K562 (cell line): ENCODE measurements around the gene JAK3. TPM values are rescaled to one million over a fixed set of nuclear protein-coding genes. Genes with fewer than 3 reads are reported as not detected.

Experiments
- ATAC-seq: fragments of 200-7000 bp; cut with Tn5 transposase; 3 replicates; pipeline ENCODE4 v1.9.1; 2020; ENCODE audit warnings: moderate library complexity
- BruUV-seq: library from RNA; stranded (reverse); fragments of 400-500 nt; replicated peaks from 2 replicates; lab custom pipeline; 2021; lab: Mats Ljungman, UMichigan
- CTCF ChIA-PET: fragments of 300-600 bp; formaldehyde crosslinking; extraction: SDS; loops from one replicate; lab custom pipeline; 2021; ENCODE audit warnings: low intra/inter-chr PET ratio; lab: Yijun Ruan, JAX
- POLR2A ChIA-PET: fragments of 300-600, 350-650 bp; sonication (Branson Sonifier 250); formaldehyde crosslinking; extraction: SDS; loops from one replicate; lab custom pipeline; 2021; ENCODE audit warnings: antibody characterized with exemption, inconsistent platforms; lab: Yijun Ruan, JAX
- DNase-seq, 4 experiments: peaks; one replicate each; pipeline versions ENCODE4 v3.0.0 to v3.0.0-alpha.2; 2011 to 2018; ENCODE audit warnings: low spot score in 3 of 4, mixed read lengths in 3 of 4; ENCODE audit errors: extremely low read depth in 1 of 4
- FAIRE-seq: peaks from 2 replicates; lab custom pipeline; 2011; peaks lifted over from hg19 to GRCh38; lab: Jason Lieb, UNC
- H2AFZ ChIP-seq: 2 replicates; pipeline ENCODE4 v1.6.0; 2011; ENCODE audit warnings: low read depth, low read length, control low read depth, inconsistent platforms
- H3K27ac ChIP-seq: fragments of 200-600 bp; 3 replicates; pipeline ENCODE4 v1.8.0; 2011; ENCODE audit warnings: low read depth, mild to moderate bottlenecking, control low read depth, inconsistent platforms, low read length, moderate library complexity, mixed read lengths; ENCODE audit errors: extremely low read depth
- H3K27me3 ChIP-seq, 2 experiments: fragments of 300-600 bp in 1 of 2; 2 replicates in 1 of 2; 3 replicates in 1 of 2; pipeline versions ENCODE4 v1.6.0 to v1.8.0; 2011; ENCODE audit warnings: inconsistent platforms in 2 of 2, low read length in 2 of 2, mild to moderate bottlenecking in 1 of 2, mixed read lengths in 1 of 2, moderate library complexity in 1 of 2; ENCODE audit not compliant: control insufficient read depth in 2 of 2, insufficient read depth in 2 of 2
- H3K36me3 ChIP-seq: fragments of 300-600 bp; 3 replicates; pipeline ENCODE4 v1.8.0; 2011; ENCODE audit warnings: mild to moderate bottlenecking, low read length, inconsistent platforms; ENCODE audit not compliant: control insufficient read depth, insufficient read depth
- H3K4me1 ChIP-seq, 2 experiments: fragments of 200-600 bp in 1 of 2; replicated peaks in 1 of 2; 2 replicates in 1 of 2; 3 replicates in 1 of 2; pipeline versions ENCODE4 v1.5.1 to v1.8.0; 2011; ENCODE audit warnings: inconsistent platforms in 2 of 2, low read length in 2 of 2, mild to moderate bottlenecking in 1 of 2, mixed read lengths in 1 of 2, moderate library complexity in 1 of 2; ENCODE audit not compliant: control insufficient read depth in 2 of 2, insufficient read depth in 2 of 2
- H3K4me2 ChIP-seq: 2 replicates; pipeline ENCODE4 v1.6.1; 2011; ENCODE audit warnings: low read length, control low read depth, inconsistent platforms, mixed read lengths; ENCODE audit not compliant: insufficient read depth
- H3K4me3 ChIP-seq: fragments of 200-600 bp; sonication (generic), shearing (Covaris generic); 2 replicates; pipeline ENCODE4 v1.5.1; 2016; ENCODE audit warnings: control low read depth, inconsistent platforms
- H3K79me2 ChIP-seq: fragments of 200-600 bp; 3 replicates; pipeline ENCODE4 v1.8.0; 2011; ENCODE audit warnings: low read length, inconsistent platforms; ENCODE audit not compliant: control insufficient read depth, insufficient read depth
- H3K9ac ChIP-seq, 2 experiments: 2 replicates each; pipeline versions ENCODE4 v1.6.0 to v1.6.1; 2011; ENCODE audit warnings: low read depth in 2 of 2, low read length in 2 of 2, control low read depth in 1 of 2, inconsistent platforms in 1 of 2, mild to moderate bottlenecking in 1 of 2, mixed read lengths in 1 of 2; ENCODE audit not compliant: insufficient read depth in 1 of 2
- H3K9me1 ChIP-seq: one replicate; pipeline ENCODE4 v1.6.0; 2011; ENCODE audit warnings: inconsistent platforms, mild to moderate bottlenecking, low read length, moderate library complexity; ENCODE audit not compliant: control insufficient read depth, insufficient read depth
- H3K9me3 ChIP-seq: replicated peaks from 2 replicates; pipeline ENCODE4 v1.5.1; 2011; ENCODE audit warnings: low read depth, low read length, inconsistent platforms; ENCODE audit not compliant: control insufficient read depth, insufficient read depth
- H4K20me1 ChIP-seq: replicated peaks from 2 replicates; pipeline ENCODE4 v1.6.1; 2011; ENCODE audit warnings: low read length, inconsistent platforms, mixed read lengths; ENCODE audit not compliant: control insufficient read depth, insufficient read depth
- ARID1B ChIP-seq: fragments of 450-650 bp; IDR thresholded peaks from 2 replicates; pipeline ENCODE4 v1.6.1; 2016; ENCODE audit warnings: antibody characterized with exemption, mild to moderate bottlenecking, inconsistent platforms
- ARID2 ChIP-seq: fragments of 450-650 bp; IDR thresholded peaks from 2 replicates; pipeline ENCODE4 v1.6.1; 2017; ENCODE audit warnings: antibody characterized with exemption, mild to moderate bottlenecking
- ATF7 ChIP-seq: fragments of 450-650 bp; IDR thresholded peaks from 2 replicates; pipeline ENCODE4 v1.7.1; 2014; ENCODE audit warnings: mild to moderate bottlenecking, moderate library complexity
- CCAR2 ChIP-seq: fragments of 200-400 bp; formaldehyde crosslinking; IDR thresholded peaks from 2 replicates; pipeline ENCODE4 v1.6.1; 2017; ENCODE audit warnings: mild to moderate bottlenecking, low read depth, low read length
- CREM ChIP-seq: IDR thresholded peaks from 2 replicates; pipeline ENCODE4 v1.6.1; 2014; ENCODE audit warnings: antibody characterized with exemption, low read depth
- CTBP1 ChIP-seq: fragments of 450-650 bp; IDR thresholded peaks from 2 replicates; pipeline ENCODE4 v1.6.1; 2016; ENCODE audit warnings: borderline replicate concordance
- DPF2 ChIP-seq: fragments of 450-650 bp; IDR thresholded peaks from 2 replicates; pipeline ENCODE4 v1.6.1; 2016
- ESRRB ChIP-seq: fragments of 250-450 bp; sonication (Bioruptor Pico); IDR thresholded peaks from 2 replicates; pipeline ENCODE4 v1.5.0; 2020; ENCODE audit warnings: mild to moderate bottlenecking, moderate library complexity, borderline replicate concordance
- MAZ ChIP-seq, 2 experiments: fragments of 450-650 bp in 1 of 2; sonication (generic) in 1 of 2; formaldehyde crosslinking; IDR thresholded peaks in 1 of 2; conservative IDR thresholded peaks in 1 of 2; 2 replicates each; pipeline versions ENCODE4 v1.4.0 to v1.5.0; 2020; ENCODE audit warnings: mild to moderate bottlenecking in 1 of 2, missing genetic modification reagents in 1 of 2
- MTA2 ChIP-seq: fragments of 450-650 bp; IDR thresholded peaks from 2 replicates; pipeline ENCODE4 v1.6.1; 2016; ENCODE audit warnings: low read depth
- NR0B1 ChIP-seq: fragments of 450-650 bp; IDR thresholded peaks from one replicate; pipeline ENCODE4 v1.6.1; 2018; ENCODE audit warnings: mild to moderate bottlenecking, moderate library complexity; ENCODE audit not compliant: partially characterized antibody
- PHF20 ChIP-seq: fragments of 450-650 bp; IDR thresholded peaks from 2 replicates; pipeline ENCODE4 v1.6.1; 2018; ENCODE audit not compliant: partially characterized antibody
- POLR2AphosphoS5 ChIP-seq: IDR thresholded peaks from 2 replicates; pipeline ENCODE4 v1.6.1; 2011; ENCODE audit warnings: mild to moderate bottlenecking, low read depth, low read length, moderate library complexity; ENCODE audit not compliant: control insufficient read depth, insufficient read depth
- SMAD4 ChIP-seq: fragments of 250-450 bp; sonication (Bioruptor Pico); conservative IDR thresholded peaks from 2 replicates; pipeline ENCODE4 v1.8.0; 2021; ENCODE audit warnings: inconsistent platforms, mild to moderate bottlenecking, moderate library complexity
- SMC3 ChIP-seq: conservative IDR thresholded peaks from 2 replicates; pipeline ENCODE4 v1.6.1; 2011; ENCODE audit warnings: low read depth, low read length, improper control_type of control experiment; ENCODE audit not compliant: insufficient read depth
- SREBF2 ChIP-seq: sonication (generic); formaldehyde crosslinking; IDR thresholded peaks from 2 replicates; pipeline ENCODE4 v1.4.0; 2020; ENCODE audit warnings: mild to moderate bottlenecking, missing genetic modification reagents
- TCF7L2 ChIP-seq: fragments of 150-350 bp; IDR thresholded peaks from 2 replicates; pipeline ENCODE4 v1.6.1; 2016; ENCODE audit warnings: low read depth, mild to moderate bottlenecking, low read length, moderate library complexity
- TFAP4 ChIP-seq: sonication (generic); formaldehyde crosslinking; IDR thresholded peaks from 2 replicates; pipeline ENCODE4 v1.8.0; 2022; ENCODE audit warnings: missing genetic modification reagents, mild to moderate bottlenecking, moderate library complexity, borderline replicate concordance
- ZBTB7A ChIP-seq: IDR thresholded peaks from 2 replicates; pipeline ENCODE4 v1.6.1; 2011; ENCODE audit warnings: low read depth, mild to moderate bottlenecking, low read length, moderate library complexity, borderline replicate concordance; ENCODE audit not compliant: control insufficient read depth
- ZFP36 ChIP-seq: fragments of 150-350 bp; IDR thresholded peaks from 2 replicates; pipeline ENCODE4 v1.6.1; 2018; ENCODE audit warnings: low read length, low read depth; ENCODE audit not compliant: partially characterized antibody
- ZNF174 ChIP-seq: fragments of 250-450 bp; sonication (Bioruptor Pico); IDR thresholded peaks from 2 replicates; pipeline ENCODE4 v1.4.0; 2020; ENCODE audit warnings: mild to moderate bottlenecking
- WGBS: fragments of 100-300 bp; shearing (Covaris generic); methylation state at CpG from one replicate; pipeline ENCODE4 v1.1.6; 2016; ENCODE audit warnings: low coverage, mixed read lengths; ENCODE audit not compliant: insufficient coverage; ENCODE audit errors: missing lambda C conversion rate; 5-methylcytosine and 5-hydroxymethylcytosine counted together
- in situ Hi-C: fragments of 300-500 bp; cut with MboI; formaldehyde crosslinking; loops from 4 replicates; pipeline ENCODE4 v1.15.0; 2018; ENCODE audit warnings: inconsistent platforms, mixed read lengths
- intact Hi-C: fragments of 100-400 bp; cut with micrococcal nuclease; formaldehyde crosslinking; loops from 2 replicates; pipeline ENCODE4 v1.14.2; 2022
- polyA plus RNA-seq, 8 experiments: library from polyadenylated mRNA; depleted of rRNA in 4 of 8; stranded (reverse) in 5 of 8; unstranded in 3 of 8; fragments of >200 nt; fragmentation: Nextera tagmentation in 2 of 8; fragmentation: Illumina TruSeq in 1 of 8; extraction: Ambion mirVana in 2 of 8; extraction: Trizol in 1 of 8; gene quantifications; 2 replicates each; pipeline versions ENCODE4 v1.2.1 to v1.2.3, GENCODE V29; 2011 to 2014; ENCODE audit warnings: inconsistent platforms in 1 of 8, missing spikeins in 1 of 8
- total RNA-seq, 7 experiments: library from RNA; depleted of rRNA in 6 of 7; stranded (reverse); fragments of >200 nt in 6 of 7; fragmentation: Illumina TruSeq in 2 of 7; extraction: Trizol in 2 of 7; gene quantifications; 2 replicates each; pipeline versions ENCODE4 v1.2.1 to v1.2.3, GENCODE V29; 2011 to 2021; ENCODE audit warnings: low replicate concordance in 1 of 7

Gene JAK3
- total and polyA plus RNA-seq, 9 of the 15 experiments (the other 6 are each of a cell fraction or from before 2014, with no cell fraction given): 0.01 to 0.18 (median 0.07) TPM; not detected in 1

GRCh38 chr19:17775245-17775927 is 72.4 kb downstream of the JAK3 start:
- no peak overlapping the region for H3K4me2 ChIP-seq
- no peaks in the 10 kb centered on the region for H3K27me3 ChIP-seq
- DNase-seq (peak; percentile 64 to 85 (median 76)), ATAC-seq (peak; percentile 42), FAIRE-seq (peak; percentile 96)
- peak overlapping the region in 1 of 2 experiments; percentile 48; a peak in 1 of 4 replicates for H3K9ac ChIP-seq
- WGBS: 49% methylated on average over 16 of the region's 16 CpGs
- no peaks in the 10 kb centered on the region for H3K9me3 ChIP-seq
- BruUV-seq: TSS peak; percentile 30
- peaks cover 5% of the 10 kb centered on the region for H3K9me1 ChIP-seq
- no peak overlapping the region; the same call in 2 of the 3 replicates for H3K27ac ChIP-seq
- ChIA-PET POLR2A (interaction anchor here (0.6 to 1.8 kb wide), 6 partner anchors 13 to 202 kb away, joined by 3 to 12 read pairs (median 3); partner anchors contain the start of gene MAP1S), CTCF (interaction anchor here (0.8 to 2.5 kb wide), 3 partner anchors 50 to 81 kb away, joined by 3 to 33 read pairs (median 6); no protein-coding TSS in a partner anchor)
- no peak overlapping the region for H3K4me3 ChIP-seq
- H3K79me2 ChIP-seq: no peaks in the 10 kb centered on the region
- H4K20me1 ChIP-seq: peaks cover 4% of the 10 kb centered on the region; the same call in 1 of the 2 replicates
- H3K4me1 ChIP-seq: peaks cover 12 to 37% of the 10 kb centered on the region in 2 experiments
- in situ Hi-C loops: no loop called here
- peaks cover 51% of the 10 kb centered on the region; the same call in 2 of the 3 replicates for H3K36me3 ChIP-seq
- H2AFZ ChIP-seq: no peak overlapping the region
- intact Hi-C loops: loop anchor here (2.0 kb wide), 1 partner anchor 71 kb away; no protein-coding TSS in a partner anchor
- no peak for TF ChIP-seq POLR2AphosphoS5
- no peak for TF ChIP-seq CCAR2
- TF ChIP-seq TFAP4 (CRISPR knock-in tag): peak; percentile 25; the same call in 1 of the 2 replicates
- TF ChIP-seq CREM: peak; percentile 34; the same call in 1 of the 2 replicates
- 0 out of 2 replicates have a peak, but pooled peaks have one; percentile 48 for TF ChIP-seq CTBP1
- no peak for TF ChIP-seq SMAD4 (CRISPR knock-in tag)
- no peak for TF ChIP-seq PHF20
- no peak for TF ChIP-seq TCF7L2
- no peak for TF ChIP-seq NR0B1
- 0 out of 2 replicates have a peak, but pooled peaks have one; percentile 27 for TF ChIP-seq ATF7
- peak; percentile 85 for TF ChIP-seq SMC3
- TF ChIP-seq SREBF2 (CRISPR knock-in tag): no peak
- TF ChIP-seq ZNF174 (CRISPR knock-in tag): no peak
- TF ChIP-seq MTA2: no peak
- TF ChIP-seq ARID1B: peak; percentile 19; the same call in 1 of the 2 replicates
- 0 out of 2 replicates have a peak, but pooled peaks have one; percentile 12 for TF ChIP-seq ARID2
- no peak for TF ChIP-seq ESRRB
- peak; percentile 57; the same call in 1 of the 2 replicates for TF ChIP-seq DPF2
- peak; percentile 21 to 49; a peak in 3 of 4 replicates for TF ChIP-seq MAZ (CRISPR knock-in tag; conservative IDR thresholded peaks at IDR 0.05 in 1 of 2, IDR thresholded peaks at IDR 0.05 in 1 of 2)
- TF ChIP-seq ZFP36: peak; percentile 70
- TF ChIP-seq ZBTB7A: peak; percentile 64; the same call in 1 of the 2 replicates
